GM10266 (cell line): ENCODE results near the gene RXFP3.

Experiments
- DNase-seq: peaks from one replicate; pipeline ENCODE4 v3.0.0; 2012; ENCODE audit errors: extremely low spot score
- TF ChIP-seq, protein P1 (sequence below): IDR thresholded peaks from 2 replicates; pipeline ENCODE4 v1.5.1; 2012; ENCODE audit warnings: mild to moderate bottlenecking, low read depth; ENCODE audit not compliant: control insufficient read depth, insufficient read depth; ENCODE audit errors: missing control alignments

RXFP3 gene

DNA sequence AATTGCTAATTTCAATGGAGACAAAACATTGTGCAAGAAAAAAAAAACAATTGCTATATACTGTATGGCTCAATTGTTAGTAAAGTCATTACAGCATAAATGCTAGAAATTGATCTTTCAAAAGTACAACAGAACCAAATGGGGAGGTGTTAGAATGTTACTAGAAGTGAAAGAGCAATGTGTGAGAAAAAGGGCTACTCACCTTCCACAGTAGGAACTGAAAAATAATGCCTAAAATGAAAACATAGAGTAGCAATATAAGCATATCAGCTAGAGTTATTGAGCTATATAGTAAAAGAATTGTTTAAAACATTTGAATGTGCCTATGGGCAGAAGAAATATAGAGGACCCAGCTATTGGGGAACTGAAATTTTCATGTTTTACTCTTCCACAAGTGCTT is 10.9 kb upstream of the RXFP3 start:
- TF ChIP-seq, protein P1, sequence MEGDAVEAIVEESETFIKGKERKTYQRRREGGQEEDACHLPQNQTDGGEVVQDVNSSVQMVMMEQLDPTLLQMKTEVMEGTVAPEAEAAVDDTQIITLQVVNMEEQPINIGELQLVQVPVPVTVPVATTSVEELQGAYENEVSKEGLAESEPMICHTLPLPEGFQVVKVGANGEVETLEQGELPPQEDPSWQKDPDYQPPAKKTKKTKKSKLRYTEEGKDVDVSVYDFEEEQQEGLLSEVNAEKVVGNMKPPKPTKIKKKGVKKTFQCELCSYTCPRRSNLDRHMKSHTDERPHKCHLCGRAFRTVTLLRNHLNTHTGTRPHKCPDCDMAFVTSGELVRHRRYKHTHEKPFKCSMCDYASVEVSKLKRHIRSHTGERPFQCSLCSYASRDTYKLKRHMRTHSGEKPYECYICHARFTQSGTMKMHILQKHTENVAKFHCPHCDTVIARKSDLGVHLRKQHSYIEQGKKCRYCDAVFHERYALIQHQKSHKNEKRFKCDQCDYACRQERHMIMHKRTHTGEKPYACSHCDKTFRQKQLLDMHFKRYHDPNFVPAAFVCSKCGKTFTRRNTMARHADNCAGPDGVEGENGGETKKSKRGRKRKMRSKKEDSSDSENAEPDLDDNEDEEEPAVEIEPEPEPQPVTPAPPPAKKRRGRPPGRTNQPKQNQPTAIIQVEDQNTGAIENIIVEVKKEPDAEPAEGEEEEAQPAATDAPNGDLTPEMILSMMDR, result no peak
- no peak for DNase-seq

- TF ChIP-seq, protein P1, result no peak
- no peak for DNase-seq
These were observed 8.5 kb upstream of the RXFP3 start for GRCh38 chr5:33927685-33928084.

- no peak for DNase-seq
- TF ChIP-seq, protein P1, result no peak
These were observed 7.9 kb upstream of the RXFP3 start for GRCh38 chr5:33928283-33928682.

GRCh38 chr5:33929925-33930690 is 6.1 kb upstream of the RXFP3 start:
- TF ChIP-seq, protein P1, result no peak
- DNase-seq, result peak; percentile 45

GRCh38 chr5:33931136-33931535 is 5.0 kb upstream of the RXFP3 start:
- TF ChIP-seq, protein P1, result no peak
- no peak for DNase-seq

DNA sequence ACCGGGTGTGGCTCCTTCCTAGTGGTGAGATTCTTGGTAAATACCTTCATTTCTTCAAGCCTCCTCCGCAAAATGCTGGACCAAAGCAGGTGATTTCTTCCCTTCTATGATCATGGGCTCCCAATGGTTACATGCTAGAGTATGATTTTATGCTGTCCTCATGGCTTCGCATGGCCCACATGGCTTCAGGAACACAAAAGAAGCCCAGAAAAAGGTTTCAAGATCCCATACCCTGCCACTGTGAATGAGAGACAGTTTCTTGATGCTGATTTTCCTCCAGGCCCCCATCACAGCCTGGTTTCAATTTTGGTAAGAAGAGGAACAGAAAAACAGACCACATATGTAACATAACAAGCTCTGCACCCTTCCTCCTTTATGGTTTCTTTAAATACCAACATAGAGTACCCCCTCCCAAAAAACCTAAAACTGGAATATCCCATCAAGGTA is 2.4 kb upstream of the RXFP3 start:
- TF ChIP-seq, protein P1, result no peak
- peak; percentile 72 for DNase-seq

DNA sequence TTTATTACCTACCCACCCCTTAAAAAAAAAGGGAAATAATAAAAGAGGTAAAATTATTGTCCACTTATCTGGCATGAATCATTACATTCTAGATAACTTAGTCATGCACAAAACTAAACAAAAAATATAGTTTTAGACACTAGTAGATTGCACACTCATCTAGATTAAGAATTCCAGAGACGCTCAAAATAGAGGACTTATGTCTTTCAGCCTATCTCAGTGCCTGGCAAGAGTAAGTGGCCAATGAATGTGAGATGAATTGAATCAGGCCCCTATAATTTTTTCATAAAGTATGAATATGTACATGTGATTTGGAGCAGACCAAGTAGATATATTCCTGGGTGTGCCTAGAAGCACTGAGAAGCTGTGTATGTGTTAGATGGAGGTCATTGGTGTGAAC is 2.0 kb upstream of the RXFP3 start:
- no peak for DNase-seq
- TF ChIP-seq, protein P1, result no peak
